GM12878 (cell line): ENCODE data around the gene POLD4. TPM values are rescaled to one million over a fixed set of nuclear protein-coding genes. Genes with fewer than 3 reads are reported as not detected.

Experiments
- CEBPB ChIP-seq, 2 experiments: fragments of 150-350 bp in 1 of 2; IDR thresholded peaks; 2 replicates each; pipeline ENCODE4 v1.6.1; 2012 to 2014; ENCODE audit warnings: low read depth in 2 of 2, low read length in 2 of 2, borderline replicate concordance in 1 of 2, inconsistent platforms in 1 of 2
- KAT2A ChIP-seq: conservative IDR thresholded peaks from 2 replicates; pipeline ENCODE4 v1.6.1; 2011; ENCODE audit warnings: low read depth, low read length; ENCODE audit not compliant: control insufficient read depth
- LARP7 ChIP-seq: fragments of 450-650 bp; IDR thresholded peaks from 2 replicates; pipeline ENCODE4 v1.6.1; 2017; ENCODE audit warnings: mild to moderate bottlenecking
- NFXL1 ChIP-seq: fragments of 450-650 bp; IDR thresholded peaks from 2 replicates; pipeline ENCODE4 v1.6.1; 2017; ENCODE audit warnings: antibody characterized with exemption, mild to moderate bottlenecking, borderline replicate concordance
- PAX8 ChIP-seq: fragments of 450-650 bp; IDR thresholded peaks from 2 replicates; pipeline ENCODE4 v1.6.1; 2017; ENCODE audit warnings: mild to moderate bottlenecking, moderate library complexity
- RAD51 ChIP-seq: fragments of 450-650 bp; IDR thresholded peaks from 2 replicates; pipeline ENCODE4 v1.6.1; 2016; ENCODE audit warnings: moderate library complexity, mild to moderate bottlenecking, inconsistent platforms
- SMAD1 ChIP-seq: fragments of 450-650 bp; IDR thresholded peaks from 2 replicates; pipeline ENCODE4 v1.6.1; 2018; ENCODE audit warnings: mild to moderate bottlenecking, low read depth; ENCODE audit not compliant: partially characterized antibody
- SPI1 ChIP-seq: IDR thresholded peaks from 2 replicates; pipeline ENCODE4 v1.6.1; 2011; ENCODE audit warnings: low read depth, mild to moderate bottlenecking, low read length, moderate library complexity, borderline replicate concordance; ENCODE audit not compliant: insufficient read depth
- STAT1 ChIP-seq: fragments of 450-650 bp; conservative IDR thresholded peaks from 2 replicates; pipeline ENCODE4 v1.6.1; 2014; ENCODE audit warnings: antibody characterized with exemption, mild to moderate bottlenecking
- SUZ12 ChIP-seq: fragments of 200-600 bp; sonication (generic); IDR thresholded peaks from one replicate; pipeline ENCODE4 v1.6.1; 2018; ENCODE audit warnings: antibody characterized with exemption, mild to moderate bottlenecking; ENCODE audit not compliant: unreplicated experiment
- TAF1 ChIP-seq: IDR thresholded peaks from 2 replicates; pipeline ENCODE4 v1.6.1; 2011; ENCODE audit warnings: mild to moderate bottlenecking, low read depth, low read length, borderline replicate concordance
- TCF3 ChIP-seq: IDR thresholded peaks from 2 replicates; pipeline ENCODE4 v1.6.1; 2012; ENCODE audit warnings: low read depth, mild to moderate bottlenecking, low read length, borderline replicate concordance; ENCODE audit not compliant: insufficient read depth
- ZBED1 ChIP-seq: IDR thresholded peaks from 2 replicates; pipeline ENCODE4 v1.6.1; 2016; ENCODE audit warnings: borderline replicate concordance
- ZBTB4 ChIP-seq: fragments of 450-650 bp; formaldehyde crosslinking; IDR thresholded peaks from 2 replicates; pipeline ENCODE4 v1.4.0; 2022; ENCODE audit warnings: mild to moderate bottlenecking, moderate library complexity
- polyA plus RNA-seq, 11 experiments: library from polyadenylated mRNA; depleted of rRNA in 4 of 11; unstranded in 6 of 11; stranded (reverse) in 5 of 11; fragments of >200 nt; fragmentation: Nextera tagmentation in 4 of 11; fragmentation: Illumina TruSeq in 1 of 11; extraction: Ambion mirVana in 4 of 11; extraction: Trizol in 1 of 11; gene quantifications; 1 replicate in 1 of 11; 2 replicates in 10 of 11; pipeline versions ENCODE4 v1.2.1 to v1.2.3, GENCODE V29; 2011 to 2016; ENCODE audit warnings: inconsistent platforms in 2 of 11, missing spikeins in 2 of 11, low read depth in 1 of 11
- total RNA-seq, 4 experiments: library from RNA; depleted of rRNA in 3 of 4; stranded (reverse); fragments of >200 nt in 3 of 4; fragmentation: Illumina TruSeq in 1 of 4; extraction: Trizol in 1 of 4; gene quantifications; 2 replicates each; pipeline versions ENCODE4 v1.2.1 to v1.2.3, GENCODE V29; 2013 to 2021
- TF ChIP-seq, protein P1 (sequence below): fragments of 450-650 bp; IDR thresholded peaks from 2 replicates; pipeline ENCODE4 v1.6.1; 2017; ENCODE audit warnings: antibody characterized with exemption, mild to moderate bottlenecking, moderate library complexity
- TF ChIP-seq, protein P2 (sequence below): IDR thresholded peaks from 2 replicates; pipeline ENCODE4 v1.6.1; 2011; ENCODE audit warnings: mild to moderate bottlenecking, low read depth, low read length, moderate library complexity; ENCODE audit not compliant: insufficient replicate concordance
- TF ChIP-seq, protein P3 (sequence below): fragments of 150-350 bp; IDR thresholded peaks from 2 replicates; pipeline ENCODE4 v1.6.1; 2016; ENCODE audit warnings: low read depth, low read length

POLD4 gene
- total and polyA plus RNA-seq, 10 of the 15 experiments (the other 5 are each of a cell fraction or from before 2014, with no cell fraction given): 8.1 to 176 (median 88.1) TPM

DNA sequence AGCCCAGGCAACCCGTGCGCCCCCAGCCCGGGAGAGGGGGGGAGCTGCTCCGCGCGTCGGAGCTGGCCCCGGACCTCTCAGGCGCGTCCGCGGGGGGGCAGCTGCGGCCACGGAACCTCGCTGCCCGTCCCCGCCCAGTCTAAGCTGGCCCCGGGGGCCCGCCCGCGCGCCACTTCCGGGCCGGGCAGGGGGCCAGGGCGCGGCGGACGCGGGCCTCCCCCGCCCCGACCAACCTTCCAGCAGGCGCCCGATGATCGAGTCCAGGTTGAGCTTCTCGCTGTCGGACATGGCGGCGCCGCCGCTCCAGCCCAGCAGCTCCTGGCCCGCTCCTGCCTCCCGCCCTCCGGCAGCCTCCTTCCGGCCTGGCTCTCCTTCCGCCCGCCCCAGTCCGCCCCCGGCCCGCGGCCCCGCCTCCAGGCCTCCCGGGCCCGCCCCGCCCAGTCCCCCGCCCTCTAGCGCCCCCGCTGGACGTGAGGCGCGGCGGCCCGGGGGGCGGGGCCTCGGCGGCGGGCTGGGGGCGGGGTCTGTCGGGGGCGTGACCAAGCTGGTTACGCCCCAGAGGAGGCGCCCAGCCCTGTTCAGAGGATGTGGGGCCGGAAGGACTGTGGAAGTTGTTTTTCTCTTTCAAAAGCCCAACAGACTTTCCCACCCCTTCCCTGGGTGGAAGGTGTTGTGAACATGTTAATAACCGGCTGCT, 48.3 kb upstream of the POLD4 start, which contains the start of gene PPP1CA (continued):
- TF ChIP-seq TAF1: no peak; the same call in 1 of the 2 replicates
- TF ChIP-seq SMAD1: no peak
- TF ChIP-seq TCF3: peak; percentile 25; the same call in 1 of the 2 replicates
- no peak for TF ChIP-seq KAT2A
- no peak for TF ChIP-seq PAX8
- TF ChIP-seq LARP7: peak; percentile 96
- TF ChIP-seq NFXL1: no peak
- TF ChIP-seq SPI1: no peak
- TF ChIP-seq ZBED1: no peak
- TF ChIP-seq CEBPB (IDR thresholded peaks at IDR 0.05; ENCODE audit: borderline replicate concordance in 1 of 2, low read depth in 2 of 2, low read length in 2 of 2): no peak
- TF ChIP-seq RAD51: no peak
- TF ChIP-seq SUZ12: no peak
- 0 out of 2 replicates have a peak, but pooled peaks have one; percentile 30 for TF ChIP-seq STAT1
- no peak for TF ChIP-seq ZBTB4 (CRISPR knock-in tag)
- TF ChIP-seq, protein P1, sequence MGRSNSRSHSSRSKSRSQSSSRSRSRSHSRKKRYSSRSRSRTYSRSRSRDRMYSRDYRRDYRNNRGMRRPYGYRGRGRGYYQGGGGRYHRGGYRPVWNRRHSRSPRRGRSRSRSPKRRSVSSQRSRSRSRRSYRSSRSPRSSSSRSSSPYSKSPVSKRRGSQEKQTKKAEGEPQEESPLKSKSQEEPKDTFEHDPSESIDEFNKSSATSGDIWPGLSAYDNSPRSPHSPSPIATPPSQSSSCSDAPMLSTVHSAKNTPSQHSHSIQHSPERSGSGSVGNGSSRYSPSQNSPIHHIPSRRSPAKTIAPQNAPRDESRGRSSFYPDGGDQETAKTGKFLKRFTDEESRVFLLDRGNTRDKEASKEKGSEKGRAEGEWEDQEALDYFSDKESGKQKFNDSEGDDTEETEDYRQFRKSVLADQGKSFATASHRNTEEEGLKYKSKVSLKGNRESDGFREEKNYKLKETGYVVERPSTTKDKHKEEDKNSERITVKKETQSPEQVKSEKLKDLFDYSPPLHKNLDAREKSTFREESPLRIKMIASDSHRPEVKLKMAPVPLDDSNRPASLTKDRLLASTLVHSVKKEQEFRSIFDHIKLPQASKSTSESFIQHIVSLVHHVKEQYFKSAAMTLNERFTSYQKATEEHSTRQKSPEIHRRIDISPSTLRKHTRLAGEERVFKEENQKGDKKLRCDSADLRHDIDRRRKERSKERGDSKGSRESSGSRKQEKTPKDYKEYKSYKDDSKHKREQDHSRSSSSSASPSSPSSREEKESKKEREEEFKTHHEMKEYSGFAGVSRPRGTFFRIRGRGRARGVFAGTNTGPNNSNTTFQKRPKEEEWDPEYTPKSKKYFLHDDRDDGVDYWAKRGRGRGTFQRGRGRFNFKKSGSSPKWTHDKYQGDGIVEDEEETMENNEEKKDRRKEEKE: no peak
- TF ChIP-seq, protein P2, sequence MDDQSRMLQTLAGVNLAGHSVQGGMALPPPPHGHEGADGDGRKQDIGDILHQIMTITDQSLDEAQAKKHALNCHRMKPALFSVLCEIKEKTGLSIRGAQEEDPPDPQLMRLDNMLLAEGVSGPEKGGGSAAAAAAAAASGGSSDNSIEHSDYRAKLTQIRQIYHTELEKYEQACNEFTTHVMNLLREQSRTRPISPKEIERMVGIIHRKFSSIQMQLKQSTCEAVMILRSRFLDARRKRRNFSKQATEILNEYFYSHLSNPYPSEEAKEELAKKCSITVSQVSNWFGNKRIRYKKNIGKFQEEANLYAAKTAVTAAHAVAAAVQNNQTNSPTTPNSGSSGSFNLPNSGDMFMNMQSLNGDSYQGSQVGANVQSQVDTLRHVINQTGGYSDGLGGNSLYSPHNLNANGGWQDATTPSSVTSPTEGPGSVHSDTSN: no peak
- TF ChIP-seq, protein P3, sequence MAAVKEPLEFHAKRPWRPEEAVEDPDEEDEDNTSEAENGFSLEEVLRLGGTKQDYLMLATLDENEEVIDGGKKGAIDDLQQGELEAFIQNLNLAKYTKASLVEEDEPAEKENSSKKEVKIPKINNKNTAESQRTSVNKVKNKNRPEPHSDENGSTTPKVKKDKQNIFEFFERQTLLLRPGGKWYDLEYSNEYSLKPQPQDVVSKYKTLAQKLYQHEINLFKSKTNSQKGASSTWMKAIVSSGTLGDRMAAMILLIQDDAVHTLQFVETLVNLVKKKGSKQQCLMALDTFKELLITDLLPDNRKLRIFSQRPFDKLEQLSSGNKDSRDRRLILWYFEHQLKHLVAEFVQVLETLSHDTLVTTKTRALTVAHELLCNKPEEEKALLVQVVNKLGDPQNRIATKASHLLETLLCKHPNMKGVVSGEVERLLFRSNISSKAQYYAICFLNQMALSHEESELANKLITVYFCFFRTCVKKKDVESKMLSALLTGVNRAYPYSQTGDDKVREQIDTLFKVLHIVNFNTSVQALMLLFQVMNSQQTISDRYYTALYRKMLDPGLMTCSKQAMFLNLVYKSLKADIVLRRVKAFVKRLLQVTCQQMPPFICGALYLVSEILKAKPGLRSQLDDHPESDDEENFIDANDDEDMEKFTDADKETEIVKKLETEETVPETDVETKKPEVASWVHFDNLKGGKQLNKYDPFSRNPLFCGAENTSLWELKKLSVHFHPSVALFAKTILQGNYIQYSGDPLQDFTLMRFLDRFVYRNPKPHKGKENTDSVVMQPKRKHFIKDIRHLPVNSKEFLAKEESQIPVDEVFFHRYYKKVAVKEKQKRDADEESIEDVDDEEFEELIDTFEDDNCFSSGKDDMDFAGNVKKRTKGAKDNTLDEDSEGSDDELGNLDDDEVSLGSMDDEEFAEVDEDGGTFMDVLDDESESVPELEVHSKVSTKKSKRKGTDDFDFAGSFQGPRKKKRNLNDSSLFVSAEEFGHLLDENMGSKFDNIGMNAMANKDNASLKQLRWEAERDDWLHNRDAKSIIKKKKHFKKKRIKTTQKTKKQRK: no peak
